ENCODE results near the gene DAAM1.

- TF ChIP-seq, protein P1, sequence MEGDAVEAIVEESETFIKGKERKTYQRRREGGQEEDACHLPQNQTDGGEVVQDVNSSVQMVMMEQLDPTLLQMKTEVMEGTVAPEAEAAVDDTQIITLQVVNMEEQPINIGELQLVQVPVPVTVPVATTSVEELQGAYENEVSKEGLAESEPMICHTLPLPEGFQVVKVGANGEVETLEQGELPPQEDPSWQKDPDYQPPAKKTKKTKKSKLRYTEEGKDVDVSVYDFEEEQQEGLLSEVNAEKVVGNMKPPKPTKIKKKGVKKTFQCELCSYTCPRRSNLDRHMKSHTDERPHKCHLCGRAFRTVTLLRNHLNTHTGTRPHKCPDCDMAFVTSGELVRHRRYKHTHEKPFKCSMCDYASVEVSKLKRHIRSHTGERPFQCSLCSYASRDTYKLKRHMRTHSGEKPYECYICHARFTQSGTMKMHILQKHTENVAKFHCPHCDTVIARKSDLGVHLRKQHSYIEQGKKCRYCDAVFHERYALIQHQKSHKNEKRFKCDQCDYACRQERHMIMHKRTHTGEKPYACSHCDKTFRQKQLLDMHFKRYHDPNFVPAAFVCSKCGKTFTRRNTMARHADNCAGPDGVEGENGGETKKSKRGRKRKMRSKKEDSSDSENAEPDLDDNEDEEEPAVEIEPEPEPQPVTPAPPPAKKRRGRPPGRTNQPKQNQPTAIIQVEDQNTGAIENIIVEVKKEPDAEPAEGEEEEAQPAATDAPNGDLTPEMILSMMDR (optimal IDR thresholded peaks at IDR 0.05 in 1 of 3, IDR thresholded peaks at IDR 0.05 in 1 of 3, conservative IDR thresholded peaks at IDR 0.05 in 1 of 3; ENCODE audit: extremely low read depth in 1 of 3, insufficient read depth in 2 of 3, low read length in 3 of 3), result no peak
- no peak for TF ChIP-seq EZH2 (IDR thresholded peaks at IDR 0.05; ENCODE audit: low read length)
Measured at GRCh38 chr14:59187118-59187517, 1.3 kb upstream of the DAAM1 start.
